Measurements from ENCODE around the gene WFIKKN2.
"Not testable (repeated sequence)": the region's sequence is repeated elsewhere in the genome, so short reads cannot be mapped to it uniquely, and the experiment has no call there.

Gene WFIKKN2, protein sequence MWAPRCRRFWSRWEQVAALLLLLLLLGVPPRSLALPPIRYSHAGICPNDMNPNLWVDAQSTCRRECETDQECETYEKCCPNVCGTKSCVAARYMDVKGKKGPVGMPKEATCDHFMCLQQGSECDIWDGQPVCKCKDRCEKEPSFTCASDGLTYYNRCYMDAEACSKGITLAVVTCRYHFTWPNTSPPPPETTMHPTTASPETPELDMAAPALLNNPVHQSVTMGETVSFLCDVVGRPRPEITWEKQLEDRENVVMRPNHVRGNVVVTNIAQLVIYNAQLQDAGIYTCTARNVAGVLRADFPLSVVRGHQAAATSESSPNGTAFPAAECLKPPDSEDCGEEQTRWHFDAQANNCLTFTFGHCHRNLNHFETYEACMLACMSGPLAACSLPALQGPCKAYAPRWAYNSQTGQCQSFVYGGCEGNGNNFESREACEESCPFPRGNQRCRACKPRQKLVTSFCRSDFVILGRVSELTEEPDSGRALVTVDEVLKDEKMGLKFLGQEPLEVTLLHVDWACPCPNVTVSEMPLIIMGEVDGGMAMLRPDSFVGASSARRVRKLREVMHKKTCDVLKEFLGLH

DNA sequence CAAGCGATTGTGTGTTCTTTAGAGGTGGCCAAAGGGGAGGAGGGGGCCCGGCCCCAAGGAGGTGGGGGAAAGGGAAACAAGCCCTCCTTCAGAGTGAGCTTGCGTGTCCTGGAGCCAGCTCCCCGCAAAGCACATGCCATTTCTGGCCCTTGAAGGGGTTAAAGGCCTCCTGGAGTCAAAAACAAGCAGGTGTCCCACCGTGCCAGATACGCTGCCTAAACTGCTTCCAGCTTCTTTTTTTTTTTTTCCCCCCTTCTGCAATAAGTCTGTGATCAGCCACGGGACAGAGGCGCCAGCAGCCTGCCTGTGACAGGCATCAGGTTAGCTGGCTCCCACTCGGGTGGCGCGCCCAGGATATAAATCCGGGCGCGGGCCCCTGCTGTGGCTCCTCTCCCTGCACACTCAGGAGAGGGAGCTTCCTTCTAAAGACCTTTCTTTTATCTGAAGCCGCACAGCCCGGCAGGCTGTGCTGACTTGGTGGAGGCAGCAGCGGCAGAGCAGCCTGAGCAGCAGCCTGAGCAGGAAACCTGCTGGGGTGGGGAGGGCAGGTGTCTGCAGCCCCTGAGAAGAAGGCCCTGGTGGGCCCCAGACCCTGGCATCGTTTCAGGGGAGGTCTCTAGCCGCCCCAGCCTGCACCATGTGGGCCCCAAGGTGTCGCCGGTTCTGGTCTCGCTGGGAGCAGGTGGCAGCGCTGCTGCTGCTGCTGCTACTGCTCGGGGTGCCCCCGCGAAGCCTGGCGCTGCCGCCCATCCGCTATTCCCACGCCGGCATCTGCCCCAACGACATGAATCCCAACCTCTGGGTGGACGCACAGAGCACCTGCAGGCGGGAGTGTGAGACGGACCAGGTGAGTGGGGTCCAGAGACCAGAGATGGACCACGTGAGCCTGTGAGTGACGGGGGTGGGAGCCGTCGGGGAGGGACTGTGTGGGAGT, at the start of gene WFIKKN2:
WFIKKN2 (plus strand) TSS at position 286 of the 934 bp plus-strand sequence; CDS start at position 638, 352 bp downstream.
- DNase-seq (ENCODE audit: low spot score): no peak

DNA sequence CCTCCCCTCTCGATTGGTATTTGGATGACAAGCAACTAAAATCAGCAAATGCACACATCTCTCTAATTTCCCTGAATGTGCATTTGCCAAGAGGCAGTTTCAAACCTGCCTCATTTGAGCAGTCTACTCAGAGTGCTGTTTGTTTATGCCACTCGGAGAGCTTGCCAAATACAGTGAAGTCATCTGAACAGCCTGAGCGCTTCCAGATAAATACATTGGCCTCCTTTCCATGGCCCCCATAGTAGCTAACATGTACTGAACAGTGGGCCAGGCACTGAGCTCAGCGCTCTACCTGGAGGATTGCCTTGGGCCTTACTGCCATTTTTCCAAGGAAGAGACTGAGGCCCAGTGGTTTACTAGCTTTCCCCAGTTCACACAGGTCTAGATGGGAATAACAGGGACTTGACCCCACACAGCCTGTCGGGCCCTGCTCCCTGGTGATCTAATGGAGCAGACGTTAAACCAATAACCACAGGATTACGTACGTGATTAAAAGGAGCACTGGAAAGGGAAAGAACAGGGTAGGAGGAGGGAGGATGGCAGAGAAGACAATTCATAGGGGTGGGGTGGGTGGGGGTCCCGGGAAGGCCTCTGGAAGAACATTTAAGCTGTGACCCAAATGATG, 49.3 kb upstream of the WFIKKN2 start:
- DNase-seq (ENCODE audit: low spot score): peak; percentile 30

DNA sequence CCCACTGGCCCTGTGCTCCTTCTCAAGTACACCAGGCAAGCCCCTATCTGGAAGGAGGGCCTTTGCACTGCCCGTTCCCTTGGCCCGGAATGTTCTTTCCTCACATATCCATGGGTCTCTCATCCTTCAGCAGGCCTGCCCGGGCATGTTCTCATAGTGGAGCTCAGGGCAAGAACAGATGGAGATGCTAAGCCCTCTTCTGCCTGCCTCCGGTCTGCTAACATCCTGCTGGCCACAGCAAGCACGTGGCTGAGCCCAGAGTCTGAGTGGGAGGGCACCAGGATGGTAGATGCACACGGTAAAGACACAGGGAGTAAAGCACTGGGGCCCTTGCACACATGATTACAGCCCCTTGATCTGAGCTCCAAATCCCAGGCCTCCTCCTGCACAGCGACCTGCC, 48.3 kb upstream of the WFIKKN2 start:
- no peak for DNase-seq (ENCODE audit: low spot score)

DNA sequence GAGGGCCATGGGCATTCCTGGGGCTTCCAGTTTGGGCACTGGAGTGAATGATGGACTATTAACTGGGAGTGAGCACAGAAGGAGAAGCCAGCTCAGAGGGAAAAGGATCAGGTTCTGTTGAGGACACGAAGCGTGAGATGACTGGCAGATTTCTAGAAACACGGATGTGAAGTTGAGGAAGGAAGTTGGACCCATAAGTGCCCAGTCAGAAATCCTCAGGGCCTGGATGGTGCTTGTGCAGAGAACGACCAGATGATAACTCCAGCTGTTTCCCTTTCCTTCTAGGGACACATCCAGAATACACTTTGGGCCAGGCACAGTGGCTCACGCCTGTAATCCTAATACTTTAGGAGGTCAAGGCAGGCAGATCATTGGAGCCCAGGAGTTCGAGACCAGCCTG, 44.8 kb upstream of the WFIKKN2 start:
- DNase-seq (ENCODE audit: low spot score): no peak

DNA sequence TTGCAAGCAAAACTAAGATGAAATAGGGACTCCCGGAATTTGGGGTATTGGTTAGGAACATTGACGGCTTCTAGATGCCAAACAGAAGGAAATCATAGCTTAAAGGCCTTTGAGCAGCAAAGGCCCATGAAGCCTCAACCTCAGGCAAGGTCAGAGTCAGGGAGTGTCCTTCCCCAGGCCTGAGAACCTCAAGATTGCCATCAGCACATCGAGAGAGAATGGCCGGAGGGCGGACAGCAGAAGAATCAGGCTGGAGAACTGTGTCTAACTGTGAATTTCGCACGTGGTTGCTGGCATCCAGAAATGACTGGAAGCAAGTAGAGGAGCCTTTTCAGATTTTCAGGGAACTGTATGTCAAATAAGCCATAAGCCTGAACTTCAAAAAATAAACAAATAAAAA, 43.3 kb upstream of the WFIKKN2 start:
- DNase-seq (ENCODE audit: low spot score): no peak

DNA sequence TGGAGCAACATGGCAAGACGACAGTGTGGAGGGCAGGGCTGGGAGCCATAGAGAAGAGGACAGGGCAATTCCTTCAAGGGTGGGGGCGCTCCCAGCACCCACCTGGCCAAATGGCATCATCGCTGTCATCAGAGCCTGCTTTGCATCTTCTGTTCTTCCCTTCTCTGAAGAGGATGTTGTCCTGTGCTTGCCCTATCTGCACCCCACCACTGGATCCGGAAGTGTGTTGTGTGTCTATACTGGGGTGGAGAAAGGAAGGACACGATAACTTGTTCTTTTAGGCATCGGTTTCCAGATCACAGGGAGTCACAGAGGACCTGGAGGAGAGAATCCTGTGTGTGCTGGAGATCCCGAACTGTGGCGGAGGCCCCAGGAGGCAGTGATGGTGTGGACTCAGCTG, 42.4 kb upstream of the WFIKKN2 start:
- DNase-seq (ENCODE audit: low spot score): no peak

DNA sequence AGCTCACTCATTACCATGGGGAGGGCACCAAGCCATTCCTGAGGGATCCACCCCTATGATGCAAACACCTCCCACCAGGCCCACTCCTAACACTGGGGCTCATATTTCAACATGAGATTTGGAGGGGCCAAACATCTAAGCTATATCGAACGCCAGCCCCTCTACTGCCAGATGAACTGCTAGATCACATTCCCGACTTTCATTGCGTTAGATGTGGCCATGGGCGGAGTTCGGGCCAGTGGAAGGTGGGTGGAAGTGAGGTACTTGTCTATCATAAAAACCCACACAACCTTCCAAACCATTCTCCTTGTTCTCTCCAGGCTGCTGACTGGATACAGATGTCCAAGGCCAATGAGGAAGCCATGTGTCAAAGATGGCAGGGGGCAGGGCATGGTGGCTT, 41.0 kb upstream of the WFIKKN2 start:
- no peak for DNase-seq (ENCODE audit: low spot score)

DNA sequence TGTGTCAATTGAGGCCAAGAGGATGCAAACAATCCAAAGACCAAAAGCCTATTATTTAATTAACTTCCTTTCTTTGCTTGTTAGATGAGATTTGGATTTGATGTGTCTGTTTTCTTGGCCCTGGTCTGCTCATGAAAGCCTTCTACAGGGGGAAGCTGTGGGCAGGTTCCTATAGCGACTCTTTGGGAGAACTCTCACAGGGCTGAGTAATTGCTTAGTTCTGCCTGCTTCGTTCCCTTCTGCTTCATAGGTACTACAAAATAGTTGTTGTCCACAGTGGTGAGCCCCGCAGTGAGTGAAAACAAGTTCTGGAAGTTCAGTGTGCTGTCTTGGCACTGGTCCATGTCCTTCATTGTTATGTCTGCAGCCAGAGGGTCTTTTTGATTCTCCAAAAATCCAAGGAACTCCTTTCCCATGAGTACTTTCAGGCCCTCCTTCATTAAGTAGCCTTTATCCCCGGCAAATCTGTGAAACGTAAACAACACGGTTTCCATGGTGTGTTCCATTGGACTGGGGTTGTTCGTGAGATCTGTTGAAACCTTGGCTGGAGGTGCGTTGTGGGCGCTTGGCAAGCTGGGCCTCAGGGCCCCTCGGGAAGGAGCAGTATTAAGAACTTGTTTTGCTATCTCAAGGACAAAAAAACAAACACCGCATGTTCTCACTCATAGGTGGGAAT, 38.1 kb upstream of the WFIKKN2 start:
- no peak for DNase-seq (ENCODE audit: low spot score)

DNA sequence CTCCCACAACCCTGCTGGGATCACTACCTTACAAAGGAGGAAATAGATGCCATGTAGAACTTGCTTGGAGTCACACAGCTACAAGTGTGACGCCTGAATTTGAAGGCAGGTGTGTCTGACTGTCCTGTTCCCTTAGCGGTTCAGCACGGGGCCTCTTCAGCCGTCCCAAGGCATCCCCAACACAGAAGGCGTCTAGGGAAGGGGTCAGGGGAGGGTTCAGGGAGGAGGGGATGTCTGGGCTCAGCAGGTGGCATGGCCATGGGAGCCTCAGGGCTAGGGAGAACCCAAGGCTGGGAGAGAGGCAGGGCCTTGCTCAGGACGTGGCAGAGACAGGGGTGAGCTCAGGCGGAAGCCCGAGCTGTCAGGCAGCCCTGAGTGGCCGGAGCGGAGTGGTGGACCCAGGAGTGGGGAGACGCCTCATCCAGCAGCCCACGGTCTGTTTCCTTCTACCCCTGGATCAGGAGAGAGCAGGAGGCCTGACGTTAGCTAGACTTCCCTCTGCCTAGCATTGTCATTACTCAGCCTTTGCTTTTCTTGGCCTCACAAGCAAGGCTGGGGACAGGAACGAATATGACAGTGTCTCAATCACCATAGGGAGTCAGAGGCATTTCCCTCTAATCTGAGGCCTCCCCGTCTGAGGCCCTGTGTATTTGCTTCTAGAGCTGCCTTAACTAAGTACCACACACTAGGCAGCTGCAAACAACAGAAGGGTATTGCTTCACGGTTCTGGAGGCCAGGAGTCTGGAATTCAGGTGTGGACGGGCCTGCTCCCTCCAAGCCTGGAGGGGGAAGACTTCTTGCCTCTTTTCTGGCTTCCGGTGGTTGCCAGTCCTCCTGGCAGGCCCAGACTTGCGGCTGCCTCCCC, 36.7 kb upstream of the WFIKKN2 start:
- no peak for DNase-seq (ENCODE audit: low spot score)

DNA sequence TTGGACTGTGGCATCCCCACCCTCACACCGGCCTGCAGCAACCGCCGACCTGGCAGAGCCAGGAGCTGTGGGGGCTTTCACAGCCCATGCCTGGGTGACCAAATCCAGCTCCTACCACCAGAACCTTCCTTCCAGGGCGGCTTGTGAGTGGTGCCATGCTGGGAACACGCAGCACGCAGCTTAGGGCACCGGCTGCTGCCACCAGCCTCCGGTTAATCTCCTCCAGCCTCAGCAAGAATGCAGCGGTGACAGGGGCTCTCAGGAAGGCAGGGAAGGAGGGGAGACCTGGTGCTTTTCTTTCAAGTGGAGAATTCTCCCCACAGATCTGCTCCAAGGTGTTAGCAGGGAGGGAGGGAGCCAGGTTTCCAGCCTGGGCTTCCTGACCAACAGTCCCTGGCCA, 35.8 kb upstream of the WFIKKN2 start:
- no peak for DNase-seq (ENCODE audit: low spot score)

DNA sequence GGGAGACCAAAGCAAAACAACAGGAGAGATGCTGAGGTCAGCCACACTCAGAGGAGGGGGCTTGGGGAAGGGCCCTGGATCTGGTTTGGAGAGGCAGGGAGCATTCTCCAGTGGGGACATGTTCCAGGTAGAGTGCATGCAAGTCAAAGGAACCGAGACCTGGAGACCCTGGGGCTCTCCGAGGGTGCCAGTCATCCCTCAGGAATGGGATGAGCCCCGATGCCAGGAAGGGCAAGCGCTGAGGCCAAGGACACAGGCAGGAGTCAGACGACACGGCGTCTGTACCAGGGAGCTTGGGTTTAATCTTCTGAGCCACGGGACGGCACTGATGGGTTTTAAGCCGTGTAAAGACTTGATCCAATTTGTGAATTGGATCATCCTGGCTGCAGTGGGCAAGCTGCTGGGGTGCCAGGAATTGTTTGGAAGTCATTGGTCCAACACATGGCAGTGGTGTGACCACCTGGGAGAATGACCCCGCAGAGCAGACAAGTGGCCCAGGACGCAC, 35.1 kb upstream of the WFIKKN2 start:
- no peak for DNase-seq (ENCODE audit: low spot score)

DNA sequence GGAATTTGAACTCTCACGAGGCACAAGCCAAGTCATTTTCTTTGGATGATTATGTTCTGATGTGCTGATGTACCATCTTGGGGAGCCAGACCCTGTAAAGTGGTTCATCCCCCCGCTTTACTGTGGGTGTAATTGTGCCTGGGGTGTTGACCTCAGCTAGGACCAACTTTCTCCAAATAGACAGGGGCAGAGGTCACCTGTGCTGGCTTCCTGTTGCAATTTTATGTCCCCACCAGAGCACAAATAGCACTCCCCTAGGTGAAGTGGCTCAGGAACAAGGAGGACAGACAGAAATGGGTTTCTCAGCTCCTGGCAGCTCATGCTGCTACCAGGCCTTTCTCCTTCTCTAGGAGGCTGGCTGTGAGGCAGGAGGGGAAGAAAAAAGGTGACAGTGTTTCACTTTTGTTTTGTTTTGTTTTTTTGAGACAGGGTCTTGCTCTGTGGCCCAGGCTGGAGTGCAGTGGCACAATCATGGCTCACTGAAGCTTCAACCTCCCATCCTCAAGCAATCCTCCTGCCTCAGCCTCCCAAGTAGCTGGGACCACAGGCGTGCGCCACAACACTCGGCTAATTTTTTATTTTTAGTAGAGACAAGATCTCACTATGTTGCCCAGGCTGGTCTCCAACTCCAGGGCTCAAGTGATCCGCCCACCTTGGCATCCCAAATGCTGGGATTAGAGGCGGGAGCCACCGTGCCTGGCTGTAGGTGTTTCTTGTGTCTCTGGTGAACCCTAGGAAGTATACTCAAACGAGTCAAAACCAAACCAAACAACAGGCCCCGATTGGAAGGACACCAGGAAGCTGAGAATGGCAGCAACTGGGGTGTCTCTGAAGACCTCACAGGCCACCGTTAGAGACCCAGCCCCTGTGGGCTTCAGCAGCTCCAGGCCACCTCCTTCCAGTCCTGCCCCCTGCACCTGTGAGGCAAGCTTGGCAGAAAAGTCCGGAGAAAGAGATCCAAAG, 32.5 kb upstream of the WFIKKN2 start:
- DNase-seq (ENCODE audit: low spot score): no peak

DNA sequence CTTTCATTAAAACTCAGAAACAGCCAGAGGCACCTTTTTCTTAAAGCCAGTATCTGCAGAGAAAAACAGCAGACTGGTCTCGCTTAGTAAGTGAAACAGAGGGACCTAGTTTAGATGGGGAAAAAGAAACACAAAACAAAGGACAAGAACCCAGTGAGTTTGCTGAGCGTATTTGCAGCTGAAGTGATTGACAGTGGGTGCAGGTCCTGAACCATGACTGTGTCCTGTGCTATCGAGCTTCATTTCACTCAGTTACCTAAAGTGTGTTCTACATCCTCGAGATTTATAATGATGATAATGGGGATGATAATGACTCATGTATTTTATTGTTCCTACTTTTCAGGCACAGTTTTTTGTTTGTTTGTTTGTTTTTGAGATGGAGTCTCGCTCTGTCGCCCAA, 31.7 kb upstream of the WFIKKN2 start:
- DNase-seq (ENCODE audit: low spot score): no peak

DNA sequence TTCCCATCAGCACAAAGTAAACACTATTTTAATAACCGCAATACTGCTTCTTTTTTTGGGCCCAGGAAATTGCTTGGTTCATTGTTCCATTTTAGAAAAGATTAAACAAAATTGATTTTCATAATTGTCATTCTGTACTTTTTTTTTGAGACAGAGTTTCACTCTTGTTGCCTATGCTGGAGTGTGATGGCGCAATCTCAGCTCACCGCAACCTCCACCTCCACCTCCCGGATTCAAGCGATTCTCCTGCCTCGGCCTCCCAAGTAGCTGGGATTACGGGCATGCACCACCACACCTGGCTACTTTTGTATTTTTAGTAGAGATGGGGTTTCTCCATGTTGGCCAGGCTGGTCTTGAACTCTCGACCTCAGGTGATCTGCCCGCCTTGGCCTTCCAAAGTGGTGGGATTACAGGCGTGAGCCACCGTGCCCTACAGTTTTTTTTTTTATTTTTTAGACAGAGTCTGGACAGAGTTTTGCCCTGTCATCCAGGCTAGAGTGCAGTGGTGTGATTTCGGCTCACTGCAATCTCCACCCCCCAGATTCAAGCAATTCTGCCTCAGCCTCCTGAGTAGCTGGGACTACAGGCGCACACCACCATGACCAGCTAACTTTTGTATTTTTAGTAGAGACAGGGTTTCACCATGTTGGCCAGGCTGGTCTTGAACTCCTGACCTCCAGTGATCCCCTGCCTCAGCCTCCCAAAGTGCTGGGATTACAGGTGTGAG, 30.5 kb upstream of the WFIKKN2 start:
- not testable (repeated sequence) for DNase-seq (ENCODE audit: low spot score)

DNA sequence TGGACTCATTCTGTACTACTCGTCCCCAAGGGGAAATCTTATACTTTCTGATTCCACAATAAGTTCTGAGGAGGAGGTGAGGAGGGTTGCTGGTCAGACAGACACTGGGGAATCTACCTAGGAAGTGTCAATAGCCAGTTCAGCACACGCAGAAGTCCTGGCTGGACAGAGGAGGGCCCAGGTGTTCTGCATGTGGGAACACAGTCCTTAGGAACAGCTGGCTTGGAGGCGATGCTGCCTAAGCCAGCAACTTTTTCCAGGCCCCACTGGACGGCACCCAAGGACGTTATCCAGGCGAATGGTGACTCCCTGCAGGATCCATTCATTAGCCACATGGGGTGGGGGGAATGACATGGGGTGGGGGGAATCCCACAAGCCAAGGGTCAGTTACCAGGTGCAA, 29.9 kb upstream of the WFIKKN2 start:
- no peak for DNase-seq (ENCODE audit: low spot score)

DNA sequence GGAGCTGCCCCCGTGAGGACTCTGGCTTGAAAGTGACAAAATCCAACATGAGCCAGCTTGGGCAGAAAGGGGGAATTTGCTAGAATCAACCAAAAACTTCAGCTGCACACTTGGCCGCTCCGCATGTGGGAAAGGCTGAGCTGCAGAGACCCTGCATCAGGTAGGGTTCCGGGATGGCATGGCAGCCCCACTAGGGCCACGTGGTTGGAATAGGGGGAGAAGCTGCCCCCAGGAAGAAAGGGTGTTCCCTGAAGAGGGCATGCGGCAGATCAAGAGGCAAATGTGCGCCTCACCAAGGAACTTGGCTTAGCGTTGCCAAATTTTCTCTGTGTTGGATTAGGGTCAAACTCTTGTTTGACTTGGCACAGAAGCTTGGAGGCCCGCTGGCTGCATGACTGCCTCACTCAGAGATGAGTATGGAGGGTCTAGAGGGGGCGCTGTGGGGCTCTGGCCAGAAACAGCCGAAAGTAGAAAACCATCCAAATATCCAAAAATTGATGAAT, 29.2 kb upstream of the WFIKKN2 start:
- no peak for DNase-seq (ENCODE audit: low spot score)

DNA sequence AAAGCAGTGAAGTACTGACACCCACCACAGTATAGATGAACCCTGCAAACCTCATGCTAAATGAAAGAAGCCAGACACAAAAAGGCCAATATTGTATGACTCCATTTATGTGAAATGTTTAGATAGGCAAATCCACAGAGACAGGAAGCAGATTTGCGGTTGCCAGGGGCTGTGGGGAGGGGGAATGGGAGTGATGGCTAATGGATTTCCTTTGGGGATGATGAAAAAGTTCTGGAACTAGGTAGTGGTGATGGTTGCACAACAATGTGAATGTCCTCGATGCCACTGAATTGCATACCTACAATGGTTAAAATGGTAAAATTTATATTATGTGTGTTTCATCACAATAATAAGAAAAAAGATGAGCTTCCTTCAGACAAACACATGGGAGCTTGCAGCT, 28.4 kb upstream of the WFIKKN2 start:
- DNase-seq (ENCODE audit: low spot score): no peak

DNA sequence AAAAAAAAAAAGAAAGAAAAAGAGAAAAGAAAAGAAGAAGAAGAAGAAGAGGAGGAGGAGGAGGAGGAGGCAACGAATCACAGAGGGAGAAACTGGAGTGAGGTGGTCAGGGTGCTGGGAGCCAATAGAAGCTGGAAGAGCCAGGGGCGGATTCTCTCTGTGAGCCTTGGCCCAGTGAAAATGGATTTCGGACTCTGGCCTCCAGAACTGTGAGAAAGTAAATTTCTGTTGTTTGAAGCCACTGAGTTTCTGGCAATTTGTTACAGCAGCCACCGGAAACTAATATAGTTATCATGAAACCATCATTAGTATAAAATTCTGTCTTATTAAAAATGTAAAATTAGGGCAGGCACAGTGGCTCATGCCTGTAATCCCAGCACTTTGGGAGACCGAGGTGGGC, 27.7 kb upstream of the WFIKKN2 start:
- DNase-seq (ENCODE audit: low spot score): no peak
